ENCODE data around the gene TCF3.

DNA sequence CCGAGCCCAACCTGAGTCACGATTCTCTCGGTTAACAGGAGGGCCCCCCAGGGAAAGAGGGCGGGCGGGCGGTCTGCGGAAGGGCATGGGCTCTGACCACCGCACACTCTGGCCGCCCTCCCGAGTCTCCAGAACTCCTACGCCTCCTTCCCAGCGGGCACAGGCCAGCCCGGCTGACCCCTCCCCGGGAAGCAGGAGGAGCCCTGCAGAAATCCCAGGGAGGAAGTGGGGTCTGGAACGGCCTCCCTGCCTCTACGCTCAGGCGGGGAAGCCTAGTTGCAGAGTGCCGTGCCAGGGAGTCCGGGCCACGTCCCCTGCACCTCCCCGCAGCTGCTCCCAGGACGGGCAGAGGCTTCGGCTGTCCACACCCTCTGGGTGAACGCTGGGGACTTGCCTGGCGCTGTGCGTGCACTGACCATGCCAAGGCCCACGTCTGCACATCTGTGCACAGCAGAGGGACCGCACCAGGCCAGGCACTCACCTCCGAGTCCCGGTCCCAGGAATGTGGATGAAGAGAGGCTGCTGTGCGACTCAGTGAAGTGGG lies 20.8 kb downstream of the TCF3 start:
- TF ChIP-seq POLR2AphosphoS5 (IDR thresholded peaks at IDR 0.05; ENCODE audit: low read depth, low read length) = no peak
- TF ChIP-seq, protein P1, sequence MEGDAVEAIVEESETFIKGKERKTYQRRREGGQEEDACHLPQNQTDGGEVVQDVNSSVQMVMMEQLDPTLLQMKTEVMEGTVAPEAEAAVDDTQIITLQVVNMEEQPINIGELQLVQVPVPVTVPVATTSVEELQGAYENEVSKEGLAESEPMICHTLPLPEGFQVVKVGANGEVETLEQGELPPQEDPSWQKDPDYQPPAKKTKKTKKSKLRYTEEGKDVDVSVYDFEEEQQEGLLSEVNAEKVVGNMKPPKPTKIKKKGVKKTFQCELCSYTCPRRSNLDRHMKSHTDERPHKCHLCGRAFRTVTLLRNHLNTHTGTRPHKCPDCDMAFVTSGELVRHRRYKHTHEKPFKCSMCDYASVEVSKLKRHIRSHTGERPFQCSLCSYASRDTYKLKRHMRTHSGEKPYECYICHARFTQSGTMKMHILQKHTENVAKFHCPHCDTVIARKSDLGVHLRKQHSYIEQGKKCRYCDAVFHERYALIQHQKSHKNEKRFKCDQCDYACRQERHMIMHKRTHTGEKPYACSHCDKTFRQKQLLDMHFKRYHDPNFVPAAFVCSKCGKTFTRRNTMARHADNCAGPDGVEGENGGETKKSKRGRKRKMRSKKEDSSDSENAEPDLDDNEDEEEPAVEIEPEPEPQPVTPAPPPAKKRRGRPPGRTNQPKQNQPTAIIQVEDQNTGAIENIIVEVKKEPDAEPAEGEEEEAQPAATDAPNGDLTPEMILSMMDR (IDR thresholded peaks at IDR 0.05; ENCODE audit: control extremely low read depth in 1 of 3, insufficient read depth in 1 of 3, low read depth in 1 of 3, low read length in 3 of 3) = no peak
- no peak for TF ChIP-seq YY1 (IDR thresholded peaks at IDR 0.05; ENCODE audit: low read depth, low read length)
- no peak for TF ChIP-seq TEAD4 (IDR thresholded peaks at IDR 0.05; ENCODE audit: low read depth, low read length)
- no peak for TF ChIP-seq CBX5 (IDR thresholded peaks at IDR 0.05; ENCODE audit: low read depth, low read length)
- no peak for TF ChIP-seq EZH2 (IDR thresholded peaks at IDR 0.05; ENCODE audit: low read depth, low read length, severe bottlenecking)
- no peak for TF ChIP-seq POLR2A (IDR thresholded peaks at IDR 0.05; ENCODE audit: control extremely low read depth in 1 of 2, low read depth in 2 of 2, low read length in 2 of 2)
- TF ChIP-seq SIX5 (IDR thresholded peaks at IDR 0.05; ENCODE audit: low read depth, low read length) = no peak
- no peak for TF ChIP-seq SP4 (IDR thresholded peaks at IDR 0.05; ENCODE audit: low read length)
- no peak for TF ChIP-seq SAP30 (IDR thresholded peaks at IDR 0.05; ENCODE audit: insufficient read depth, insufficient replicate concordance, low read length)
- no peak for TF ChIP-seq JUN (IDR thresholded peaks at IDR 0.05; ENCODE audit: low read depth, low read length)
- no peak for TF ChIP-seq CHD7 (IDR thresholded peaks at IDR 0.05; ENCODE audit: insufficient replicate concordance, low read length)
- TF ChIP-seq SIN3A (conservative IDR thresholded peaks at IDR 0.05 in 1 of 2, IDR thresholded peaks at IDR 0.05 in 1 of 2; ENCODE audit: low read depth in 1 of 2, low read length in 2 of 2) = no peak

Data from H1 (cell line).